LNCAP (cell line): Measurements from ENCODE around the gene TMTC1.

Experiments
- TF ChIP-seq, protein P1 (sequence below): fragments of 450-650 bp; IDR thresholded peaks from 2 replicates; pipeline ENCODE4 v1.5.1; 2017; ENCODE audit warnings: mild to moderate bottlenecking

Gene TMTC1

DNA sequence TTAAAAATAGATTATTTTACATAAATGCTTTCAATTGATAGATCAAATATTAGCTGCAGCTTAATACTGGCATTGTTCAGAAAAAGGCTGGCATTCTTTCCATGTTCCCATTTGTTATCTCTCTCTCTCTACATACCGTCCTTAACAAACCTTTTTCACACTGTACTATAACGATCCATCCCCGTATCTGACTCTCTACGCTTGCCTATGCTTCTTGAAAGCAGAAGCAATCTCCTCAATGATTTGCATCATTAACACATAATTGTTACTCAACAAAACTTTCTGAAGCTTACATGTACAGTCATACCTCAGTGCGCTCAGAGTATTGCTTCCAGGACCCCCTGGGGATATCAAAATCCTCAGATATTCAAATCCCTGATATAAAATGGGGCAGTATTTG is 89.7 kb downstream of the TMTC1 start:
- TF ChIP-seq, protein P1, sequence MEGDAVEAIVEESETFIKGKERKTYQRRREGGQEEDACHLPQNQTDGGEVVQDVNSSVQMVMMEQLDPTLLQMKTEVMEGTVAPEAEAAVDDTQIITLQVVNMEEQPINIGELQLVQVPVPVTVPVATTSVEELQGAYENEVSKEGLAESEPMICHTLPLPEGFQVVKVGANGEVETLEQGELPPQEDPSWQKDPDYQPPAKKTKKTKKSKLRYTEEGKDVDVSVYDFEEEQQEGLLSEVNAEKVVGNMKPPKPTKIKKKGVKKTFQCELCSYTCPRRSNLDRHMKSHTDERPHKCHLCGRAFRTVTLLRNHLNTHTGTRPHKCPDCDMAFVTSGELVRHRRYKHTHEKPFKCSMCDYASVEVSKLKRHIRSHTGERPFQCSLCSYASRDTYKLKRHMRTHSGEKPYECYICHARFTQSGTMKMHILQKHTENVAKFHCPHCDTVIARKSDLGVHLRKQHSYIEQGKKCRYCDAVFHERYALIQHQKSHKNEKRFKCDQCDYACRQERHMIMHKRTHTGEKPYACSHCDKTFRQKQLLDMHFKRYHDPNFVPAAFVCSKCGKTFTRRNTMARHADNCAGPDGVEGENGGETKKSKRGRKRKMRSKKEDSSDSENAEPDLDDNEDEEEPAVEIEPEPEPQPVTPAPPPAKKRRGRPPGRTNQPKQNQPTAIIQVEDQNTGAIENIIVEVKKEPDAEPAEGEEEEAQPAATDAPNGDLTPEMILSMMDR, result no peak

GRCh38 chr12:29692237-29692636 is 91.5 kb downstream of the TMTC1 start:
- TF ChIP-seq, protein P1, result no peak

GRCh38 chr12:29691161-29691854 is 92.4 kb downstream of the TMTC1 start:
- TF ChIP-seq, protein P1, result no peak

DNA sequence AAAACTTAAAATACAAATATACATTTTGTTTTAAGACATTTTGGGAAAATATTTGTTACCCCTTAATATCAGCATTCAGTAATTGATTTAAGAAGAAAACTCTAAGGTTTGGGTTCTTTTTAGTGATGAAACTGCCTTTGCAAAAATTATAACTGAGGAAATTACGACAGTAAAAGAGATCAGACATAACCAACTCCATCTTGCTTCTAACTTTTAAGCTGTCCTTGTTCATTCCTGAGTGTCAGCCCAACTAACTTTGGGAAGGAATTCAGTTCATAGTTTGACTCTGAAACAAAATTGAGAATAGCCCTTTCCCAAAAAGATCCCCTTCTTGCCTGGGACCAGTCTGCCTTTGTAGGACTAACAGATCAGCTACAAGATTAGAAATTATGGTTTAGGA is 93.0 kb downstream of the TMTC1 start:
- TF ChIP-seq, protein P1, result no peak

- TF ChIP-seq, protein P1, result no peak
Observed at GRCh38 chr12:29688914-29689313, 94.8 kb downstream of the TMTC1 start.

GRCh38 chr12:29682088-29682487 is 101.7 kb downstream of the TMTC1 start:
- TF ChIP-seq, protein P1, result no peak

DNA sequence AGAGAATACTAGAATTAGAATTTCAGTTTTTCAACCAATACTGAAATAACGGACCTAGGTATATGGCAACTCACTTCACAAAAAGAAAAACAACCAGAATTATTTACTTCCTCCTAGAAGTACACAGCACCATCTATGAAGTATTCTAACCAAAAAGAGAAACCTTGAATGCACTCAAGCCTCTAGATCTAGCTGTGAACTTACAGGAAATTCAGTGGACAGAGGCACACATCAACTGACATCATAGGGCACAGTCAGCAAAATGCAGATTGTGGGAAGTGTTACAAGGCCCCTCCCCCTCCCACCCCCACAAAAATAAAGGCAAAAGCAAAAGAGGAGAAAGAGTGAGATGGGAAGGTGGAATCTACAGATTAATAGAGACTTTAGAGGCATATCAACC is 102.4 kb downstream of the TMTC1 start:
- TF ChIP-seq, protein P1, result no peak

GRCh38 chr12:29676676-29677075 is 107.1 kb downstream of the TMTC1 start:
- TF ChIP-seq, protein P1, result no peak
